Endodermal cell (in vitro differentiated cells): ENCODE data around the gene BHLHE40. TPM values are rescaled to one million over a fixed set of nuclear protein-coding genes. Genes with fewer than 3 reads are reported as not detected.
A peak's percentile ranks its signal among the peaks of the same experiment; 100 is the strongest.

Experiments
- DNase-seq: peaks from one replicate; pipeline ENCODE4 v3.0.0-alpha.2; 2017
- H3K27ac ChIP-seq: 2 replicates; pipeline ENCODE4 v1.5.1; 2013; ENCODE audit warnings: mild to moderate bottlenecking, low read depth, low read length, moderate library complexity
- H3K27me3 ChIP-seq: 2 replicates; pipeline ENCODE4 v1.6.1; 2013; ENCODE audit warnings: mild to moderate bottlenecking, low read length, moderate library complexity; ENCODE audit not compliant: insufficient read depth, control insufficient read depth, poor library complexity, severe bottlenecking
- H3K36me3 ChIP-seq: 2 replicates; pipeline ENCODE4 v1.7.0; 2013; ENCODE audit warnings: mild to moderate bottlenecking, low read length, moderate library complexity; ENCODE audit not compliant: control insufficient read depth, insufficient read depth
- H3K4me1 ChIP-seq: one replicate; pipeline ENCODE4 v1.7.0; 2013; ENCODE audit warnings: low read length; ENCODE audit not compliant: control insufficient read depth, insufficient read depth
- H3K4me3 ChIP-seq: 2 replicates; pipeline ENCODE4 v1.5.1; 2013; ENCODE audit warnings: mild to moderate bottlenecking, low read length, moderate library complexity
- H3K9ac ChIP-seq: 2 replicates; pipeline ENCODE4 v1.6.1; 2013; ENCODE audit warnings: mild to moderate bottlenecking, low read length, moderate library complexity; ENCODE audit not compliant: poor library complexity, severe bottlenecking; ENCODE audit errors: extremely low read depth
- H3K9me3 ChIP-seq: 2 replicates; pipeline ENCODE4 v1.6.1; 2013; ENCODE audit warnings: mild to moderate bottlenecking, low read length, moderate library complexity; ENCODE audit not compliant: control insufficient read depth
- H3K27ac Mint-ChIP-seq: 2 replicates; pipeline ENCODE4 v1.8.0; 2020; ENCODE audit warnings: mixed read lengths
- H3K27me3 Mint-ChIP-seq: 2 replicates; pipeline ENCODE4 v1.8.0; 2021; ENCODE audit warnings: mild to moderate bottlenecking, mixed read lengths; ENCODE audit not compliant: insufficient read depth
- H3K36me3 Mint-ChIP-seq: 2 replicates; pipeline ENCODE4 v1.8.0; 2020; ENCODE audit warnings: low read depth, mixed read lengths
- H3K4me1 Mint-ChIP-seq: 2 replicates; pipeline ENCODE4 v1.8.0; 2020; ENCODE audit warnings: mixed read lengths
- H3K4me3 Mint-ChIP-seq: 2 replicates; pipeline ENCODE4 v1.8.0; 2020; ENCODE audit warnings: mild to moderate bottlenecking, moderate library complexity, mixed read lengths
- H3K9me3 Mint-ChIP-seq: 2 replicates; pipeline ENCODE4 v1.8.0; 2020; ENCODE audit warnings: mild to moderate bottlenecking, mixed read lengths
- CTCF ChIP-seq: fragments of 200-600 bp; sonication (generic); conservative IDR thresholded peaks from 2 replicates; pipeline ENCODE4 v1.5.0; 2021; ENCODE audit warnings: antibody characterized with exemption, mild to moderate bottlenecking
- WGBS, 2 experiments: methylation state at CpG; one replicate each; pipeline versions ENCODE4 v1.1.5 to v1.1.7; 2013; ENCODE audit warnings: missing lambda C conversion rate in 2 of 2, mixed read lengths in 1 of 2; ENCODE audit not compliant: insufficient coverage in 1 of 2, insufficient read length in 1 of 2; 5-methylcytosine and 5-hydroxymethylcytosine counted together
- total RNA-seq, 2 donors: library from RNA; stranded (reverse); fragmentation: NEBNext Ultra II Directional in 1 of 2; extraction: Animal tissue kit (Norgen Biotek cat#: 25700) in 1 of 2; gene quantifications; 2 replicates in 1 of 2; 3 replicates in 1 of 2; pipeline ENCODE4 v1.2.1, GENCODE V29; 2021

BHLHE40 gene
- total RNA-seq, 2 donors from 2014 or later: 2.6 to 2.9 TPM

GRCh38 chr3:5012367-5012766 is 33.1 kb downstream of the BHLHE40 start:
- no peak for TF ChIP-seq CTCF
- Mint-ChIP-seq H3K4me1 (peaks cover 41% of the 10 kb centered on the region), H3K36me3 (no peaks in the 10 kb centered on the region), H3K27me3 (peaks cover 9% of the 10 kb centered on the region), H3K27ac (no peak overlapping the region), H3K4me3 (no peak overlapping the region), H3K9me3 (no peaks in the 10 kb centered on the region)
- no peaks in the 10 kb centered on the region for H3K27me3 ChIP-seq
- WGBS, 2 experiments: 85 to 100% methylated on average over 2 of the region's 2 CpGs
- DNase-seq: peak; percentile 56
- H3K9me3 ChIP-seq: no peaks in the 10 kb centered on the region
- H3K36me3 ChIP-seq: no peaks in the 10 kb centered on the region
- no peak overlapping the region for H3K27ac ChIP-seq
- peaks cover 13% of the 10 kb centered on the region for H3K4me1 ChIP-seq
- H3K4me3 ChIP-seq: no peak overlapping the region
- H3K9ac ChIP-seq: no peak overlapping the region

GRCh38 chr3:5013021-5013906 is 34.0 kb downstream of the BHLHE40 start:
- peak; percentile 91 for DNase-seq
- Mint-ChIP-seq H3K27ac (no peak overlapping the region), H3K4me1 (peaks cover 47% of the 10 kb centered on the region), H3K9me3 (no peaks in the 10 kb centered on the region), H3K27me3 (peaks cover 9% of the 10 kb centered on the region), H3K4me3 (no peak overlapping the region), H3K36me3 (no peaks in the 10 kb centered on the region)
- no peak for TF ChIP-seq CTCF
- H3K36me3 ChIP-seq: no peaks in the 10 kb centered on the region
- H3K27ac ChIP-seq: no peak overlapping the region
- no peaks in the 10 kb centered on the region for H3K9me3 ChIP-seq
- WGBS, 2 experiments: 63 to 66% methylated on average over 3 to 5 of the region's 5 CpGs
- peaks cover 18% of the 10 kb centered on the region for H3K4me1 ChIP-seq
- H3K9ac ChIP-seq: no peak overlapping the region
- H3K27me3 ChIP-seq: no peaks in the 10 kb centered on the region
- no peak overlapping the region for H3K4me3 ChIP-seq

GRCh38 chr3:5014391-5014790 is 35.2 kb downstream of the BHLHE40 start:
- Histone ChIP-seq H3K36me3 (no peaks in the 10 kb centered on the region), H3K9me3 (no peaks in the 10 kb centered on the region), H3K4me3 (no peak overlapping the region), H3K4me1 (peaks cover 25% of the 10 kb centered on the region), H3K27me3 (no peaks in the 10 kb centered on the region), H3K27ac (peak overlapping the region; percentile 11), H3K9ac (no peak overlapping the region)
- peaks cover 16% of the 10 kb centered on the region for H3K27me3 Mint-ChIP-seq
- H3K36me3 Mint-ChIP-seq: no peaks in the 10 kb centered on the region
- no peaks in the 10 kb centered on the region for H3K9me3 Mint-ChIP-seq
- 67 to 69% methylated on average over 7 of the region's 7 CpGs for WGBS, 2 experiments
- TF ChIP-seq CTCF: no peak
- DNase-seq: no peak
- H3K4me1 Mint-ChIP-seq: peaks cover 53% of the 10 kb centered on the region
- no peak overlapping the region for H3K4me3 Mint-ChIP-seq
- H3K27ac Mint-ChIP-seq: no peak overlapping the region
